Lung microvascular endothelial cell (primary cell): ENCODE data around the gene UBE2J1. TPM values are rescaled to one million over a fixed set of nuclear protein-coding genes. Genes with fewer than 3 reads are reported as not detected.
"Not testable (repeated sequence)": the region's sequence is repeated elsewhere in the genome, so short reads cannot be mapped to it uniquely, and the experiment has no call there.

Experiments
- DNase-seq, 2 donors: peaks; one replicate each; pipeline versions ENCODE4 v3.0.0 to v3.0.0-alpha.2; 2010; ENCODE audit warnings: low read depth in 2 of 2
- total RNA-seq: library from RNA; depleted of rRNA; stranded (reverse); fragments of >200 nt; gene quantifications from 2 replicates; pipeline ENCODE4 v1.2.1, GENCODE V29; 2014

Gene UBE2J1
- total RNA-seq, 1 donor from 2014 or later, result 45.2 TPM

GRCh38 chr6:89321131-89321970, 31.2 kb downstream of the UBE2J1 start:
- DNase-seq, result no peak

- no peak for DNase-seq
Observed at GRCh38 chr6:89320012-89320559, 32.4 kb downstream of the UBE2J1 start.

- no peak for DNase-seq
Observed at GRCh38 chr6:89317067-89317466, 35.5 kb downstream of the UBE2J1 start.

- peak in 1 of 2 donors; percentile 21 for DNase-seq
Observed at GRCh38 chr6:89315249-89315885, 37.2 kb downstream of the UBE2J1 start, which contains the start of gene GABRR2. Gene GABRR2, minus strand, starts transcription at chr6:89315299. Its CDS starts 134 bp downstream, at chr6:89315165.

- DNase-seq, result no peak
Observed at GRCh38 chr6:89314692-89315091, 37.8 kb downstream of the UBE2J1 start.

GRCh38 chr6:89313006-89313405, 39.5 kb downstream of the UBE2J1 start:
- DNase-seq, result peak; percentile 36 to 76

GRCh38 chr6:89311853-89312531, 40.5 kb downstream of the UBE2J1 start:
- peak; percentile 79 to 95 for DNase-seq

GRCh38 chr6:89311530-89311852, 41.0 kb downstream of the UBE2J1 start:
- no peak for DNase-seq

- DNase-seq, result peak in 1 of 2 donors; percentile 61
Observed at GRCh38 chr6:89310929-89311328, 41.6 kb downstream of the UBE2J1 start.

- DNase-seq, result no peak
Observed at GRCh38 chr6:89308525-89309395, 43.8 kb downstream of the UBE2J1 start.

- not testable (repeated sequence) for DNase-seq
Observed at GRCh38 chr6:89304517-89304916, 48.0 kb downstream of the UBE2J1 start.

GRCh38 chr6:89302936-89303335, 49.6 kb downstream of the UBE2J1 start:
- DNase-seq, result no peak

- DNase-seq, result no peak
Observed at GRCh38 chr6:89302195-89302770, 50.2 kb downstream of the UBE2J1 start.

GRCh38 chr6:89301586-89302194, 50.8 kb downstream of the UBE2J1 start:
- no peak for DNase-seq

GRCh38 chr6:89299466-89299850, 53.1 kb downstream of the UBE2J1 start:
- peak; percentile 35 to 92 for DNase-seq

- DNase-seq, result peak; percentile 36 to 75
Observed at GRCh38 chr6:89298680-89299465, 53.6 kb downstream of the UBE2J1 start.

GRCh38 chr6:89297695-89298351, 54.7 kb downstream of the UBE2J1 start:
- peak; percentile 67 to 99 for DNase-seq

- DNase-seq, result no peak
Observed at GRCh38 chr6:89295981-89296380, 56.5 kb downstream of the UBE2J1 start.

- DNase-seq, result not testable (repeated sequence)
Observed at GRCh38 chr6:89295116-89295515, 57.4 kb downstream of the UBE2J1 start.
